ENCODE results near the gene NDUFB4.

DNA sequence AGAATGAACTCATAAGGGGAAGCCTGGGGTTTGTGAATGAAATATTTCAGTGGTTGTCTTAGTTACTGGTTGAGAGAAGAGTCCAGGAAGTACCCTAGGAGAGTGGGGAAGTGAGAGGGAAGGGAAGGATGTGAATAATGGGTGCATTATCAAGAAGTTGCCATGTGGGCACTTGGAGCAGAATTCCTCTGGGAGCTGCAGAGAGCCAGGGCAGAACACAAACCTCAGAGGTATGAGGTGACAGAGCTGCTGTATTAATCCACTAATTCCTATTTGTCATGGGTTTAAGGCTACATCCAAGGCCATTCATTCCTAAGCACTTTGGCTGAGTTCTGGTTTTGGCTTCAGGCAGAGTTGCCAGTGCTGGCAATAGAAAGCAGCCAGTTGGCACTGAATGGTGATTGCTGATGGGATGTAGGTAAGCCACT lies 29.0 kb downstream of the NDUFB4 start:
- TF ChIP-seq, protein P1, sequence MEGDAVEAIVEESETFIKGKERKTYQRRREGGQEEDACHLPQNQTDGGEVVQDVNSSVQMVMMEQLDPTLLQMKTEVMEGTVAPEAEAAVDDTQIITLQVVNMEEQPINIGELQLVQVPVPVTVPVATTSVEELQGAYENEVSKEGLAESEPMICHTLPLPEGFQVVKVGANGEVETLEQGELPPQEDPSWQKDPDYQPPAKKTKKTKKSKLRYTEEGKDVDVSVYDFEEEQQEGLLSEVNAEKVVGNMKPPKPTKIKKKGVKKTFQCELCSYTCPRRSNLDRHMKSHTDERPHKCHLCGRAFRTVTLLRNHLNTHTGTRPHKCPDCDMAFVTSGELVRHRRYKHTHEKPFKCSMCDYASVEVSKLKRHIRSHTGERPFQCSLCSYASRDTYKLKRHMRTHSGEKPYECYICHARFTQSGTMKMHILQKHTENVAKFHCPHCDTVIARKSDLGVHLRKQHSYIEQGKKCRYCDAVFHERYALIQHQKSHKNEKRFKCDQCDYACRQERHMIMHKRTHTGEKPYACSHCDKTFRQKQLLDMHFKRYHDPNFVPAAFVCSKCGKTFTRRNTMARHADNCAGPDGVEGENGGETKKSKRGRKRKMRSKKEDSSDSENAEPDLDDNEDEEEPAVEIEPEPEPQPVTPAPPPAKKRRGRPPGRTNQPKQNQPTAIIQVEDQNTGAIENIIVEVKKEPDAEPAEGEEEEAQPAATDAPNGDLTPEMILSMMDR (IDR thresholded peaks at IDR 0.05; ENCODE audit: insufficient read depth, low read length, poor library complexity, severe bottlenecking): no peak
- no peak for TF ChIP-seq EZH2phosphoT487 (conservative IDR thresholded peaks at IDR 0.05; ENCODE audit: low read length)

All from SU-DHL-6 (cell line).